ENCODE results near the gene MBD1. TPM values are rescaled to one million over a fixed set of nuclear protein-coding genes. Genes with fewer than 3 reads are reported as not detected.

The MBD1 gene
- total and polyA plus RNA-seq, 7 donors = 25.9 to 93.6 (median 58.9) TPM

GRCh38 chr18:50306944-50307343 is 25.6 kb upstream of the MBD1 start:
- 73 to 80% methylated on average over 8 of the region's 8 CpGs for WGBS, 2 donors
- Histone ChIP-seq H3K4me3 (peak overlapping the region in 2 of 4 donors; percentile 52), H3K9me3 (no peaks in the 10 kb centered on the region), H3K27me3 (peaks cover 0 to 13% (median 0%) of the 10 kb centered on the region in 3 donors), H3K27ac (no peak overlapping the region), H3K4me1 (peaks cover 0 to 11% (median 10%) of the 10 kb centered on the region in 4 donors), H3K36me3 (no peaks in the 10 kb centered on the region)
- intact Hi-C loops (cut with DNase I) = loop anchor here (5.0 kb wide), 2 partner anchors 40 to 70 kb away; partner anchors contain the start of genes CFAP53 and SKA1
- TF ChIP-seq POLR2AphosphoS5 (IDR thresholded peaks at IDR 0.05) (no peak), CTCF (IDR thresholded peaks at IDR 0.05) (no peak), EP300 (IDR thresholded peaks at IDR 0.05) (no peak), POLR2A (IDR thresholded peaks at IDR 0.05) (no peak)
- DNase-seq = no peak

- intact Hi-C loops (cut with DNase I) = no loop called here
- no peak overlapping the region for H3K4me3 ChIP-seq
- H3K27me3 ChIP-seq = peaks cover 8 to 50% (median 21%) of the 10 kb centered on the region in 3 donors
- H3K9me3 ChIP-seq = no peaks in the 10 kb centered on the region
- H3K36me3 ChIP-seq = no peaks in the 10 kb centered on the region
- DNase-seq = no peak
- TF ChIP-seq POLR2A (IDR thresholded peaks at IDR 0.05) = no peak
- no peak for TF ChIP-seq EP300 (IDR thresholded peaks at IDR 0.05)
- no peak for TF ChIP-seq CTCF (IDR thresholded peaks at IDR 0.05)
- no peak overlapping the region for H3K27ac ChIP-seq
- peaks cover 0 to 14% (median 6%) of the 10 kb centered on the region in 4 donors for H3K4me1 ChIP-seq
- 57 to 69% methylated on average over 5 of the region's 5 CpGs for WGBS, 2 donors
Observed at GRCh38 chr18:50301074-50301473, 19.8 kb upstream of the MBD1 start.

GRCh38 chr18:50299626-50300388 is 18.5 kb upstream of the MBD1 start:
- no peak for DNase-seq
- Histone ChIP-seq H3K4me1 (peaks cover 0 to 14% (median 6%) of the 10 kb centered on the region in 4 donors), H3K9me3 (no peaks in the 10 kb centered on the region), H3K36me3 (no peaks in the 10 kb centered on the region), H3K27ac (no peak overlapping the region), H3K27me3 (peaks cover 8 to 50% (median 21%) of the 10 kb centered on the region in 3 donors), H3K4me3 (no peak overlapping the region)
- TF ChIP-seq CTCF (IDR thresholded peaks at IDR 0.05) (no peak), POLR2A (IDR thresholded peaks at IDR 0.05) (no peak), EP300 (IDR thresholded peaks at IDR 0.05) (no peak), POLR2AphosphoS5 (IDR thresholded peaks at IDR 0.05) (no peak)
- 81 to 82% methylated on average over 7 of the region's 7 CpGs for WGBS, 2 donors
- intact Hi-C loops (cut with DNase I) = no loop called here

- intact Hi-C loops (cut with DNase I) = no loop called here
- peak overlapping the region; percentile 11 to 50 (median 34) for H3K4me3 ChIP-seq
- no peak overlapping the region for H3K27ac ChIP-seq
- no peak for DNase-seq
- no peaks in the 10 kb centered on the region for H3K9me3 ChIP-seq
- no peaks in the 10 kb centered on the region for H3K36me3 ChIP-seq
- WGBS, 2 donors = 27 to 44% methylated on average over 49 of the region's 49 CpGs
- H3K4me1 ChIP-seq = peaks cover 0 to 14% (median 6%) of the 10 kb centered on the region in 4 donors
- peaks cover 8 to 49% (median 21%) of the 10 kb centered on the region in 3 donors for H3K27me3 ChIP-seq
- no peak for TF ChIP-seq POLR2A (IDR thresholded peaks at IDR 0.05)
- TF ChIP-seq CTCF (IDR thresholded peaks at IDR 0.05) = no peak
- TF ChIP-seq POLR2AphosphoS5 (IDR thresholded peaks at IDR 0.05) = no peak
- no peak for TF ChIP-seq EP300 (IDR thresholded peaks at IDR 0.05)
Observed at GRCh38 chr18:50298443-50299284, 17.3 kb upstream of the MBD1 start.
